Measurements from ENCODE around the gene ESYT1. TPM values are rescaled to one million over a fixed set of nuclear protein-coding genes. Genes with fewer than 3 reads are reported as not detected.

The ESYT1 gene
- total RNA-seq, 1 donor from 2014 or later: 119 TPM

GRCh38 chr12:56152132-56152755, 24.2 kb downstream of the ESYT1 start, which contains the start of gene MYL6B:
MYL6B (plus strand) TSS chr12:56152587; CDS start chr12:56153919, 1,332 bp downstream.
- Histone ChIP-seq H3K27ac (peak within 1 kb of the TSS; percentile 86 to 91), H3K36me3 (no peaks in the 10 kb centered on the region), H3K27me3 (no peaks in the 10 kb centered on the region), H3K9me3 (no peaks in the 10 kb centered on the region), H3K4me1 (peaks cover 0 to 24% of the 10 kb centered on the region in 2 donors), H3K4me3 (peak within 1 kb of the TSS; percentile 68 to 93)
- DNase-seq (ENCODE audit: low spot score in 2 of 2): peak; percentile 69 to 96
- no peak for TF ChIP-seq CTCF (IDR thresholded peaks at IDR 0.05)
- intact Hi-C loops (cut with DNase I): no loop called here

- Histone ChIP-seq H3K36me3 (no peaks in the 10 kb centered on the region), H3K4me1 (peaks cover 0 to 25% of the 10 kb centered on the region in 2 donors), H3K4me3 (peak overlapping the region; percentile 68 to 93), H3K27ac (peak overlapping the region; percentile 86 to 91), H3K27me3 (no peaks in the 10 kb centered on the region), H3K9me3 (no peaks in the 10 kb centered on the region)
- no peak for TF ChIP-seq CTCF (IDR thresholded peaks at IDR 0.05)
- intact Hi-C loops (cut with DNase I): no loop called here
- DNase-seq (ENCODE audit: low spot score in 2 of 2): no peak
Measured at GRCh38 chr12:56152756-56153677, 24.9 kb downstream of the ESYT1 start.

DNA sequence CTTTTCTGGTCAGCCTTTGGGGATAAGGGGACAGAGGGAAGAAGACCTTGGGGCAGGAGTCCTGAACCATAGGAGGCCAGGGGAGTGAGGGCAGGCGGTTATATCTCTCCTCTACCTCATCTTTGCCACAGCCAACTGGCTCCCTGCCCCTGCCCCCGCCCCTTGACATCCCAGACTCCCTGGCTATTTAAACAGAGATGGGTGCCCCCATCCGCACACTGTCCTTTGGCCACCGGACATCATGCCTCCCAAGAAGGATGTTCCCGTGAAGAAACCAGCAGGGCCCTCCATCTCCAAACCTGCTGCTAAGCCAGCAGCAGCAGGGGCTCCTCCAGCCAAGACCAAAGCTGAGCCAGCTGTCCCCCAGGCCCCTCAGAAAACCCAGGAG, 25.6 kb downstream of the ESYT1 start:
- TF ChIP-seq CTCF (IDR thresholded peaks at IDR 0.05): no peak
- H3K4me1 ChIP-seq: peaks cover 0 to 25% of the 10 kb centered on the region in 2 donors
- intact Hi-C loops (cut with DNase I): no loop called here
- no peaks in the 10 kb centered on the region for H3K9me3 ChIP-seq
- H3K27ac ChIP-seq: no peak overlapping the region
- DNase-seq (ENCODE audit: low spot score in 2 of 2): no peak
- no peaks in the 10 kb centered on the region for H3K27me3 ChIP-seq
- no peaks in the 10 kb centered on the region for H3K36me3 ChIP-seq
- H3K4me3 ChIP-seq: no peak overlapping the region

- DNase-seq (ENCODE audit: low spot score in 2 of 2): no peak
Measured at GRCh38 chr12:56154246-56154771, 26.2 kb downstream of the ESYT1 start.

More at GRCh38 chr12:56154246-56154771, 26.2 kb downstream of the ESYT1 start:
- peaks cover 0 to 25% of the 10 kb centered on the region in 2 donors for H3K4me1 ChIP-seq
- H3K4me3 ChIP-seq: no peak overlapping the region
- intact Hi-C loops (cut with DNase I): no loop called here
- peaks cover 1 to 2% of the 10 kb centered on the region in 2 donors for H3K36me3 ChIP-seq
- H3K9me3 ChIP-seq: no peaks in the 10 kb centered on the region
- H3K27ac ChIP-seq: no peak overlapping the region
- TF ChIP-seq CTCF (IDR thresholded peaks at IDR 0.05): no peak
- no peaks in the 10 kb centered on the region for H3K27me3 ChIP-seq
